D721Med (cell line): ENCODE results near the gene CDKL5.
A peak's percentile ranks its signal among the peaks of the same experiment; 100 is the strongest.
"Not testable (repeated sequence)": the region's sequence is repeated elsewhere in the genome, so short reads cannot be mapped to it uniquely, and the experiment has no call there.

Experiments used
- DNase-seq: peaks from one replicate; pipeline ENCODE4 v3.0.0; 2011; ENCODE audit warnings: low spot score; ENCODE audit not compliant: insufficient read length
- FAIRE-seq: peaks from 2 replicates; lab custom pipeline; 2011; peaks lifted over from hg19 to GRCh38; lab: Jason Lieb, UNC
- TF ChIP-seq, protein P1 (sequence below): IDR thresholded peaks from 2 replicates; pipeline ENCODE4 v1.5.1; 2012; ENCODE audit warnings: mild to moderate bottlenecking, control low read depth; ENCODE audit not compliant: insufficient read depth; ENCODE audit errors: missing control alignments

CDKL5 gene

DNA sequence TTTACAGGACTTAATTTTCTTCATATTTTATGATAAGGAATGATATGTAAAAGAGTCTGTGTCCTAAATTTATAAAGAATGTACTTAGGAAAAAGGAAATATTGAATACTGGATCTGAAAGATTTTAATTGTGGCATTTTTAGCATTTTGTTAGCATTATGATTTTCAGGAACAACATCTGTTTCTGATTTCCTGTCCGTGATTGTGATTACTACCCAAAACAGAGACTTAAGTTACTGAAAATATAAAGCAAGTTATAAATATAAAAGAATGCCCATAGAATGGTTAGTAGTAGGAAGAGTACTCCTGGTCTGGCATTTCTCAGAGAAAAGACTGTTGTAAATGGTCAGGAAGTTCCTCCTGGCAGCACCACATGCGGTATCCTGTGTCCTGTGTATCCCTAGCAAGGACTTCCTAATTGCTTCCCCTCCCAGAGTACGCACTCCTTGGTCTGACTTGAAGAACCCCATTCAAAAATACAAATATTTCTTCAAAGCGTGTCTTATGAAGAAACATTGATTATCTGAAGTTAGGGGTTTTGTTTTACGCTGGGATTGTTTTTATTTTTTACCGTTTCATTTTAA is 157.6 kb downstream of the CDKL5 start:
- DNase-seq (no peak), FAIRE-seq (no peak)
- TF ChIP-seq, protein P1, sequence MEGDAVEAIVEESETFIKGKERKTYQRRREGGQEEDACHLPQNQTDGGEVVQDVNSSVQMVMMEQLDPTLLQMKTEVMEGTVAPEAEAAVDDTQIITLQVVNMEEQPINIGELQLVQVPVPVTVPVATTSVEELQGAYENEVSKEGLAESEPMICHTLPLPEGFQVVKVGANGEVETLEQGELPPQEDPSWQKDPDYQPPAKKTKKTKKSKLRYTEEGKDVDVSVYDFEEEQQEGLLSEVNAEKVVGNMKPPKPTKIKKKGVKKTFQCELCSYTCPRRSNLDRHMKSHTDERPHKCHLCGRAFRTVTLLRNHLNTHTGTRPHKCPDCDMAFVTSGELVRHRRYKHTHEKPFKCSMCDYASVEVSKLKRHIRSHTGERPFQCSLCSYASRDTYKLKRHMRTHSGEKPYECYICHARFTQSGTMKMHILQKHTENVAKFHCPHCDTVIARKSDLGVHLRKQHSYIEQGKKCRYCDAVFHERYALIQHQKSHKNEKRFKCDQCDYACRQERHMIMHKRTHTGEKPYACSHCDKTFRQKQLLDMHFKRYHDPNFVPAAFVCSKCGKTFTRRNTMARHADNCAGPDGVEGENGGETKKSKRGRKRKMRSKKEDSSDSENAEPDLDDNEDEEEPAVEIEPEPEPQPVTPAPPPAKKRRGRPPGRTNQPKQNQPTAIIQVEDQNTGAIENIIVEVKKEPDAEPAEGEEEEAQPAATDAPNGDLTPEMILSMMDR = no peak

DNA sequence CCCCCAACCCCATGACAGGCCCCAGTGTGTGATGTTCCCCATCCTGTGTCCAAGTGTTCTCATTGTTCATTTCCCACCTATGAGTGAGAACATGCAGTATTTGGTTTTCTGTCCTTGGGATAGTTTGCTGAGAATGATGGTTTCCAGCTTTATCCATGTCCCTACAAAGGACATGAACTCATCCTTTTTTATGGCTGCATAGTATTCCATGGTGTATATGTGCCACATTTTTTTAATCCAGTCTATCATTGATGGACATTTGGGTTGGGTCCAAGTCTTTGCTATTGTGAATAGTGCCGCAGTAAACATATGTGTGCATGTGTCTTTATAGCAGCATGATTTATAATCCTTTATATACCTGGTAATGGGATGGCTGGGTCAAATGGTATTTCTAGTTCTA is 163.9 kb downstream of the CDKL5 start:
- not testable (repeated sequence) for FAIRE-seq, DNase-seq

DNA sequence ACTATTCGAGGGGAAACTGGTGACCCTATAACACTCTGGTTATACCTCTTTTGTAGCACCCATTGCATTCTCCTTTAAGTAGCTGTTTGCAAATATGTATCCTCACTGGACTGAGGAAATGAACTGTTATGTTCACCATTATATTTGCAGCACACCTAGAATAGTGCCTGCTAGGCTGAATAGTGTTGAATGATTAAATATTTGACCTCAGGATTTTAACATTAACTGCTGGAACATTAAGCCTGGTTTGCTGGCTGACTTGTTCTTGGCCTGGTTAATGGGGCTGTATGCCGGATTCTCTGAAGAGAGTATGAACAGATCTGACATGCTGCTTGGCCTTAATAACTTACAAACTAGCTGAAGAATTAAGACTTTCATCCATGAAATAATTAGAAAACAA is 166.4 kb downstream of the CDKL5 start:
- TF ChIP-seq, protein P1 = no peak
- DNase-seq (no peak), FAIRE-seq (peak; percentile 51)

DNA sequence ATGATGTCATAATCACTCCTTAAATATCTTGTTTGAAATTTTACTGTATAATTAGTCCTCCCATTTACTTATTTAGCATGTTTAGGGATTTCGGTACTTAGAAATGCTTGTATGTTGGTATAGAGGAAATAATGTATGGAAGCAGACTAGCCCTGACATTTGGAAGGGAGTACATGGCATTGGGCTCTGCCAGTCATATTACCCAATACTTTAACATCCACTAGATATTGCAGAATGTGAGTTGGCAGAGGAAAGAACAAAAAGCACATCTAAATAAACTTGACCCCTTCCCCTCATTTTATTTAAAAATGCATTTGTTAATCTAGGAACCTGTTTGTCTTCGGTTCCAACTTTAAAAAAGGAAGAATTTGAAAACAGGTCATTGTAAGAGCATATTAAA is 168.7 kb downstream of the CDKL5 start:
- DNase-seq (no peak), FAIRE-seq (no peak)

DNA sequence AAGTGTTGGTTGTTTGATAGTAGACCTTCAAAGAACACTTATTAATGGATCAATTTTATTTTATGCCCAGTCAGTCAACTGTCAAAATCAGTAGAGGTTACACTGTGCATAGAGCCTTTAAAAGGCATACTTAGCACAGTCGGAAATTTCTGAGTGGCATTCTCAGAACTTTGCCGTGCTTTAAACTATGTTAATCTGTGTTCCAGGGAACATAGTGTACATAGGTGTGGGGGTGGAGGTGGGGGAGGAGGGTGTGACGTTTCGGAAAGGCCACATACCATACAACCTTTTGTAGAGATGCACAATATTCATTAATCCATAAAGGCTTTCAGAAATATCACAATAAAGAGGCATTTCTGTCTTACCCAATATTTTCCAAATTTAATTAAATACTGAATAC is 170.7 kb downstream of the CDKL5 start:
- no peak for DNase-seq

More for the DNA sequence above, 168.7 kb downstream of the CDKL5 start:
- TF ChIP-seq, protein P1 = no peak

DNA sequence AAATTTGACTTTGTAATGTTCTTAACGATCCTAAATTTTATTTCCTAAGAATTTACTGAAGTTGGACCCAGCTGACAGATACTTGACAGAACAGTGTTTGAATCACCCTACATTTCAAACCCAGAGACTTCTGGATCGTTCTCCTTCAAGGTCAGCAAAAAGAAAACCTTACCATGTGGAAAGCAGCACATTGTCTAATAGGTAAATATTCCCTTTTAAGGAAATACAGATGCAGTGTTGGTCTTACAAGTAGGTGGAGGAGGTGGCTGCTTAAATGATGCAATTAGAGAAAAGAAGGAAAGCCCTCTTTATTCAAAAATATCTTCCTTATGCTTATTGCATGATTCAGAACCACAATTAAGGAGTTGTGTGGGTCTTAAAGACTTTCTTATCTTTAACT is 173.0 kb downstream of the CDKL5 start:
- DNase-seq (no peak), FAIRE-seq (peak; percentile 46)
- TF ChIP-seq, protein P1 = no peak

More for the DNA sequence above, 170.7 kb downstream of the CDKL5 start:
- TF ChIP-seq, protein P1 = no peak
- FAIRE-seq = peak; percentile 25

DNA sequence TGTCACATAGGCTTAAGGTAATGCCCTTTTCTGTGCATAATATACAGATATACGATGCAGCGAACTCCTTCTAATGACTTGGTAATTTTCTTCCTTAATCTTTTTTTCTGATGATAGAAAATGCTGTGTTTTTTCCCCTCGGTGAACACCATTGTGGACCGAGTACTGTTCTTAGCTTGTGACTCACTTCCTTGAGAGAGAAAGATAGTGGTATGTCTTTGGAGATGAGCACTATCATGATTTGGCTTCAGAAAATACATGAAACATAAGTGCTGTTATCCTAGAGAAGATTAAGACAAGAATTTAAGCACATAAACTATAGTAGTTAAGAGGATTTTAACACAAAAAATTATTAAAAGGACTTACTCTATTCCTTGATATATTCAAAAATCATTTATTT is 182.6 kb downstream of the CDKL5 start:
- DNase-seq = no peak
- TF ChIP-seq, protein P1 = no peak
- FAIRE-seq = peak; percentile 66
